Subcutaneous adipose tissue (tissue), 4 donors: ENCODE results near the gene ADK. TPM values are rescaled to one million over a fixed set of nuclear protein-coding genes. Genes with fewer than 3 reads are reported as not detected.

Source experiments
- total RNA-seq, 4 donors: library from RNA; depleted of rRNA; stranded (reverse); fragments of >200 nt; gene quantifications; one replicate each; pipeline ENCODE4 v1.1.0, GENCODE V29; 2016
- TF ChIP-seq, protein P1 (sequence below): fragments of 450-650 bp; IDR thresholded peaks from one replicate; pipeline ENCODE4 v1.5.1; 2016; ENCODE audit warnings: low read depth, mild to moderate bottlenecking, control low read depth, antibody characterized with exemption, moderate library complexity

The ADK gene
- total RNA-seq, 4 donors from 2014 or later, result 21.7 to 52.2 (median 38.8) TPM

GRCh38 chr10:74620626-74621025 is 469.6 kb downstream of the ADK start:
- TF ChIP-seq, protein P1, sequence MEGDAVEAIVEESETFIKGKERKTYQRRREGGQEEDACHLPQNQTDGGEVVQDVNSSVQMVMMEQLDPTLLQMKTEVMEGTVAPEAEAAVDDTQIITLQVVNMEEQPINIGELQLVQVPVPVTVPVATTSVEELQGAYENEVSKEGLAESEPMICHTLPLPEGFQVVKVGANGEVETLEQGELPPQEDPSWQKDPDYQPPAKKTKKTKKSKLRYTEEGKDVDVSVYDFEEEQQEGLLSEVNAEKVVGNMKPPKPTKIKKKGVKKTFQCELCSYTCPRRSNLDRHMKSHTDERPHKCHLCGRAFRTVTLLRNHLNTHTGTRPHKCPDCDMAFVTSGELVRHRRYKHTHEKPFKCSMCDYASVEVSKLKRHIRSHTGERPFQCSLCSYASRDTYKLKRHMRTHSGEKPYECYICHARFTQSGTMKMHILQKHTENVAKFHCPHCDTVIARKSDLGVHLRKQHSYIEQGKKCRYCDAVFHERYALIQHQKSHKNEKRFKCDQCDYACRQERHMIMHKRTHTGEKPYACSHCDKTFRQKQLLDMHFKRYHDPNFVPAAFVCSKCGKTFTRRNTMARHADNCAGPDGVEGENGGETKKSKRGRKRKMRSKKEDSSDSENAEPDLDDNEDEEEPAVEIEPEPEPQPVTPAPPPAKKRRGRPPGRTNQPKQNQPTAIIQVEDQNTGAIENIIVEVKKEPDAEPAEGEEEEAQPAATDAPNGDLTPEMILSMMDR, result no peak

- TF ChIP-seq, protein P1, result no peak
These were observed 472.8 kb downstream of the ADK start for GRCh38 chr10:74623786-74624185.

- TF ChIP-seq, protein P1, result no peak
These were observed 473.5 kb downstream of the ADK start for GRCh38 chr10:74624501-74624900.

- TF ChIP-seq, protein P1, result no peak
These were observed 477.1 kb downstream of the ADK start for GRCh38 chr10:74628136-74628535.

GRCh38 chr10:74634995-74635536 is 484.0 kb downstream of the ADK start:
- TF ChIP-seq, protein P1, result no peak

- TF ChIP-seq, protein P1, result no peak
These were observed 484.6 kb downstream of the ADK start for GRCh38 chr10:74635655-74636054.

DNA sequence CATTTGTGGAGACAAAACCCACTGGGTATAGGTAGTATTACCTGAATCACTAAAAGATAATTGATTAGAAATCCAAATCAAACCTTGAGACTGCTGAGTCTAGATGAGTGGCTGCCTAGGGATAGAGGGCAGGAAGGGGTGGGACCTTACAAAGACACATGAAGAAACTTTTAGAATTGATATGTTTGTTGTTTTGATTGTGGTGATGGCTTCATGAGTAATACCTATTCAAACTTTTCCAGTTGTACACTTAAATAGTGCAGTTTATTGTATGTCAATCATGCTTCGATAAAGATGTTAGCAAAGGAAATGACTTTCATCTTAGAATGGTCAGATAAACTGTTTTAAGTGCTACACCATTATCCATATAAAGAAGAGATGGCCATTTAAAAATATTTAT is 486.7 kb downstream of the ADK start:
- TF ChIP-seq, protein P1, result no peak
